ENCODE measurements around the gene PTGES3L.
"Not testable (repeated sequence)": the region's sequence is repeated elsewhere in the genome, so short reads cannot be mapped to it uniquely, and the experiment has no call there.

PTGES3L gene

GRCh38 chr17:43014649-43015542, 35.0 kb upstream of the PTGES3L start:
- no peak for DNase-seq (ENCODE audit: low read depth, low spot score)
- no peak overlapping the region for H3K4me3 ChIP-seq (ENCODE audit: low read length)

- no peak for DNase-seq (ENCODE audit: low read depth, low spot score)
- H3K4me3 ChIP-seq (ENCODE audit: low read length): no peak overlapping the region
Observed at GRCh38 chr17:43014020-43014648, 34.3 kb upstream of the PTGES3L start.

GRCh38 chr17:43013296-43013695, 33.4 kb upstream of the PTGES3L start:
- H3K4me3 ChIP-seq (ENCODE audit: low read length): no peak overlapping the region
- DNase-seq (ENCODE audit: low read depth, low spot score): no peak

DNA sequence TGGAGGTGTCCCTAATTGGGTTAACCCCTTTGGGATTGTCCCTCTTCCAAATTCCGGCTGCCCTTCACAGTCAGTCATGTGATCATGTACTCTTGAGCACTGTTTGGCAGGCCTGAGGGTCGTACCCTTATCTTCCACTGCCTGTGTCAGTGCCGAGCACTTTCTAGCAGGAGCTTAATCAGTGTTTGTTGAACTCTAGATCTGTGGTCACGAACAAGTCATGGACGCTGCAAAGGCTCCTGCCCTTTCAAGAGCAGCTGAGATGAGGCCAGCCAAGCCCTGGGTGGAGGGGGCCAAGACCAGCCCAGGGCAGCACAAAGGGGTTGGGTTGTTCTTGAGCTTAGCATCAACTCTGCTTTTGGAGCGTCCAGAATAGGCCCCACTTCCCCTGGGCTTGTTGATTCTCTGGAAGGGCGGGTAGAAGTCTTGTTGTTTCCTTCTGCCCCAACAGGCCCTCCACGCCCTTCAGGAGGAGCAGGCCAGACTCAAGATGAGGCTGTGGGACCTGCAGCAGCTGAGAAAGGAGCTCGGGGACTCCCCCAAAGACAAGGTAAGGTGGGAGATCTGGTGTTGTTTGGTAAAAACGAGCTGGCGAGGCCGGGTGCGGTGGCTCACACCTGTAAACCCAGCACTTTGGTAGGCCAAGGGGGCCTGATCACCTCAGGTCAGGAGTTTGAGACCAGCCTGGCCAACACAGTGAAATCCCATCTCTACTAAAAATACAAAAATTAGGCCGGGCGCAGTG, 32.0 kb upstream of the PTGES3L start:
- H3K4me3 ChIP-seq (ENCODE audit: low read length): no peak overlapping the region
- DNase-seq (ENCODE audit: low read depth, low spot score): no peak

GRCh38 chr17:43010667-43011308, 30.9 kb upstream of the PTGES3L start:
- no peak overlapping the region for H3K4me3 ChIP-seq (ENCODE audit: low read length)
- no peak for DNase-seq (ENCODE audit: low read depth, low spot score)

DNA sequence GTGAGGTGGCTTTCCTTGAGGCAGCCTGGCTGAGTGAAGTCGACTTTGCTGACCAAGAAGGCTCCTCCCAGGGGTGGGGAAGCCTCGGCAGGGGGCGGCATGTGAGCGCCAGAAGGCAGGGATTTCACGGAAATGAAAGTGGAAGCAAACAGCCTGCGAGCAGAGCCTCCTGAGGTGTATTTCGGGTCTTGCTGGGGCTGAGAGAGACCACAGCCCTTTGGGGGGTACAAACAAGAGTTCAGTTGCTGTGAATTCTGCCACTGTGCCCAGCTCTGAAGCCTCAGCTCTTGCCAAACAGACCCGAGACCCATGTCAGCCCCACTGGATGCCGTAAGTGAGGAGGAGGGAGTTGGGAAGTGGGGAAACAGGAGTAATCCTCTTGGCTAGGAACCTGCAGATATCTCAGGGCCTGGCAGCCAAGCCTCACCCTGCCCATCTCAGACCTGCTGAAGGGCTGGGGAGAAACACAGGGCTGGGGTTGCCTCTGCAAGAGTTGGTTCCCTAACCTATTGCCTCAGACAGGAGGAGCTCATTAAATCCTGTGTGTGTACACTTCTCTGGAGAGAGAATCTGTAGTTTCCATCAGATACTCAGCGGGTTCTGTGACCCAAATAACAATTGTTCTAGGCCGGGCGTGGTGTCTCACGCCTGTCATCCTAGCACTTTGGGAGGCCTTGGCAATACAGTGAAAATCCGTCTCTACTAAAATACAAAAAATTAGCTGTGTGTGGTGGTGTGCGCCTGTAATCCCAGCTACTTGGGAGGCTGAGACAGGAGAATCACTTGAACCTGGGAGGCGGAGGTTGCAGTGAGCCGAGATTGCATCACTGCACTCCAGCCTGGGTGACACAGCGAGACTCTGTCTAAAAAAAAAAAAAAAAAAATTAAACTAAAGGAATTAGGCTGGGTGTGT, 27.0 kb upstream of the PTGES3L start, which contains the start of gene IFI35:
Gene IFI35 (plus strand): TSS at position 146 of the 913 bp plus-strand sequence. CDS start 164 bp downstream, at position 310.
- peak within 1 kb of the TSS; percentile 69 for H3K4me3 ChIP-seq (ENCODE audit: low read length)
- DNase-seq (ENCODE audit: low read depth, low spot score): peak; percentile 78

DNA sequence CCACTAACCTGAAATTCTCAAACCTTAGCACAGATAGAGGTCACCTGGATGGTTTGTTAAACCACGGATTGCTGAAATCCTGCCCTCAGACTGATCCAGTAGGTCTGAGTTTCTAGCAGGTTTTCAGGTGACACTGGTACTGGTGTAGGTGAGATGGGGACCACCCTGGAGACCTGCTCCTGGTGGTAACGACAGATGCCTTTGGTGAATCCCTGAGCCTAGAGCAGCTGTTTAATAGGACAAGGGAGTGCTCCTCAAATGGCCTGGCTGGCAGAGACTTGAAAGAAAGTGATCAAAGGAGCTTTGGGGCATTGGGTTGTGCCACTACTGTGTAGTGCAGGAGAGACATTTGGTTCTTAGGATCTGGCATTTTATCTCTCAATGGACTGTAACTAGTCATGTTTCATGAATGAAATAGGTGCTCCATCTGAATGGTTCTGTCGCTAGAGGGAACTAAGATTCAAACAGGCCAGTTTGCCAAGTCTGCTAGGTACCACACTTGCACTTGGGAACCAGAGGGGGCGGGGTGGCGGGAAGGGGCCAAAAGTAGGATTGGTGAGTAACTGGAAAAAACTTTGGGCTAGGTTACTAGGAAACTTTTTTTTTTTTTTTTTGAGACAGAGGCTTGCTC, 23.8 kb upstream of the PTGES3L start:
- H3K4me3 ChIP-seq (ENCODE audit: low read length): no peak overlapping the region
- no peak for DNase-seq (ENCODE audit: low read depth, low spot score)

DNA sequence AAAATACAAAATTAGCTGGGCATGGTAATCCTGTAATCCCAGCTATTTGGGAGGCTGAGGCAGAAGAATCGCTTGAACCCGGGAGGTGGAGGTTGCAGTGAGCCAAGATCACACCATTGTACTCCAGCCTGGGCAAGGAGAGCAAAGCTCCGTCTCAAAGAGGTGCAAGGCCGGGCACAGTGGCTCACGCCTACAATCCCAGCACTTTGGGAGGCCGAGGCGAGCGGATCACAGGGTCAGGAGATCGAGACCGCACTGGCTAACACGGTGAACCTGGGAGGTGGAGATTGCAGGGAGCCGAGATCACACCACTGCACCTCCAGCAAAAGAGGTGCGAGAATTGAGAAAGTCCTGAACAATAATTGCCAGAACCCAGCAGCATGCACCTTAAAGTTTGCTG, 21.0 kb upstream of the PTGES3L start:
- not testable (repeated sequence) for DNase-seq (ENCODE audit: low read depth, low spot score); H3K4me3 ChIP-seq (ENCODE audit: low read length)

DNA sequence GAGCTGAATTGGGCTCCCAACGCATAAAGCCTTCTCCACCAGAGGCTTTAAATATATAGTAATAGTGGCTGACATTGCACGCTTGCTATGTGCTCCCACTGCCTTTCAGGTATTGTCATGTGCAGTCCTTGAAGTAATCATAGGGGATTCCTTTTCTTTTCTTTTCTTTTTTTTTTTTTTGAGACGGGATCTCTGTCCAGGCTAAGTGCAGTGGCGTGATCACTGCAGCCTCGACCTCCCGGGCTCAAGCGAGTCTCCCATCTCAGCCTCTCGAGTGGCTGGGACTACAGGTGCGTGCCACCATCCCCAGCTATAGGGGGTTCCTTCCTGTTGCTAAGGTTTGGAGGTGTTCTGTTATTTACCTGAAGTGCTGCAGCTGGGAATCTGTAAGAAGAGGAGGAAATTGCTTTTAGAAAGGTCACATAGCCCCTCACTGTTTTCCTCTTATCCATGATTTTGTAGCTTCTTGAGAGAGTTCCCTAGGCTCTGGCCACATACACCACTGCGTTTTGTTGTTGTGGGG, 19.2 kb upstream of the PTGES3L start:
- no peak for DNase-seq (ENCODE audit: low read depth, low spot score)
- H3K4me3 ChIP-seq (ENCODE audit: low read length): peak overlapping the region; percentile 79

DNA sequence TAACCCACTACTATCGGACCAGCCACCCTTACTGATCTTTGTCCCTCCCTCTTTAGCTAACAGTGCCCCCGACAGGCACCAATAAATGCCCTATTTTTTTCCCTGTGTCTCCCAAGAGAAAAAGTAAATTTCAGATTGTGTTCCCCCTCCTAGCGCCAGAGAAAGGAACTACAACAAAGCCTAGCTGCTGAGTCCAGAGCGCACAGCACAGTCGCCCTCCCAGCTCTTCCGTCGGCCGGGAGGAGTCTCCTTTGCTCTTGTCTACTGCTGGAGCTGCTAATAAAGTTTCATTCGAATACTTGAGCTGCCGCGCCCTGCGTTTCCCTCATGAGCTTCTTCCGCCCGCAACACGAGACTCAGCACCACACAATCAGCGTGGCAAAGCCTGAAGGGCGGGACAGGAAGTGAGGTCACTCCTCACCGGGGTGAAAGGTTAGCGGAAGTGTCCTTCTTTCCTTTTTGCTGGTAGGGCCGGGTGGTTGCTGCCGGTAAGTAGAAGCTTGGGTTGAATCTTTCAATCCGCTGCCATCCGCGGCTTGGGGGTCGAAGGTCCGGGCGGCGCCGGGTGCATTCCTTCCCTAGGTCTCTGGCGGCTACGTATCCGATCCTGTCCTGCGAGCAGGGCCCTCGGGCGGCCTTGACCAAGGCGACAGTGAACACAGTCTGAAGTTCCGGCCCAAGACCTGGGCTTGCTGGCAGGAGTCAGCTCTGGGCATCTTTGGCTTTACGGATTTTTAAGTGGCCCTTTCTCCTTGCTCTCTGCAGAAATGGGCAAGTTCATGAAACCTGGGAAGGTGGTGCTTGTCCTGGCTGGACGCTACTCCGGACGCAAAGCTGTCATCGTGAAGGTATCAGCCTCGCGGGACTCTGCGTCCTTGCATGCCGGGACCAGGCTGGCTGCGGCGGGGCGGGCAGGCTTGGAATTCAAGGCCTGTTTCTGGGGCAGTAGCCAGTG, 18.4 kb upstream of the PTGES3L start, which contains the start of gene RPL27:
Gene RPL27 (plus strand): TSS at position 436 of the 955 bp plus-strand sequence. CDS start 332 bp downstream, at position 768.
- H3K4me3 ChIP-seq (ENCODE audit: low read length): peak within 1 kb of the TSS; percentile 79
- DNase-seq (ENCODE audit: low read depth, low spot score): peak; percentile 100

- H3K4me3 ChIP-seq (ENCODE audit: low read length): peak overlapping the region; percentile 50
- DNase-seq (ENCODE audit: low read depth, low spot score): no peak
Observed at GRCh38 chr17:42997390-42997983, 17.6 kb upstream of the PTGES3L start.

GRCh38 chr17:42993913-42994312, 14.0 kb upstream of the PTGES3L start:
- H3K4me3 ChIP-seq (ENCODE audit: low read length): not testable (repeated sequence)

DNA sequence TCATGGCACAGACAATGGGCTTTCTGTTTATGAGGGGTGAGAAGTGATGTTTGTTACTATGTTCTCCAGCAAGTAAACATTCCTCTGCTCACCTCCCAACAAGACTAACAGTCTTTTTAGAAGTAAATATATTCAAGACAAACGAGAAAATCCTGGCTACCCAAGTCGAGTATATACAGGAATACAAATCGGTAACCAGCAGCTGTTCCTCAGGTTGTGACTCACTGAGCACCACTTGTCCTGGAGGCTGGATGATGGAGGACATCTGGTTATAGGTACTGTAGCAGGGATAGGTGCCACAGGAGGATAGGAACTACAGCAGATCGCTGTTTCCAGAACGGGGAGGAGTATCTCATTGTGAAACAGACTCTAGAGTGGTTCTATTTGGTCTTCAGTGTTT, 13.0 kb upstream of the PTGES3L start:
- no peak for DNase-seq (ENCODE audit: low read depth, low spot score)
- H3K4me3 ChIP-seq (ENCODE audit: low read length): no peak overlapping the region

More at GRCh38 chr17:42993913-42994312, 14.0 kb upstream of the PTGES3L start:
- DNase-seq (ENCODE audit: low read depth, low spot score): not testable (repeated sequence)

- no peak overlapping the region for H3K4me3 ChIP-seq (ENCODE audit: low read length)
- no peak for DNase-seq (ENCODE audit: low read depth, low spot score)
Observed at GRCh38 chr17:42991471-42991870, 11.6 kb upstream of the PTGES3L start.

DNA sequence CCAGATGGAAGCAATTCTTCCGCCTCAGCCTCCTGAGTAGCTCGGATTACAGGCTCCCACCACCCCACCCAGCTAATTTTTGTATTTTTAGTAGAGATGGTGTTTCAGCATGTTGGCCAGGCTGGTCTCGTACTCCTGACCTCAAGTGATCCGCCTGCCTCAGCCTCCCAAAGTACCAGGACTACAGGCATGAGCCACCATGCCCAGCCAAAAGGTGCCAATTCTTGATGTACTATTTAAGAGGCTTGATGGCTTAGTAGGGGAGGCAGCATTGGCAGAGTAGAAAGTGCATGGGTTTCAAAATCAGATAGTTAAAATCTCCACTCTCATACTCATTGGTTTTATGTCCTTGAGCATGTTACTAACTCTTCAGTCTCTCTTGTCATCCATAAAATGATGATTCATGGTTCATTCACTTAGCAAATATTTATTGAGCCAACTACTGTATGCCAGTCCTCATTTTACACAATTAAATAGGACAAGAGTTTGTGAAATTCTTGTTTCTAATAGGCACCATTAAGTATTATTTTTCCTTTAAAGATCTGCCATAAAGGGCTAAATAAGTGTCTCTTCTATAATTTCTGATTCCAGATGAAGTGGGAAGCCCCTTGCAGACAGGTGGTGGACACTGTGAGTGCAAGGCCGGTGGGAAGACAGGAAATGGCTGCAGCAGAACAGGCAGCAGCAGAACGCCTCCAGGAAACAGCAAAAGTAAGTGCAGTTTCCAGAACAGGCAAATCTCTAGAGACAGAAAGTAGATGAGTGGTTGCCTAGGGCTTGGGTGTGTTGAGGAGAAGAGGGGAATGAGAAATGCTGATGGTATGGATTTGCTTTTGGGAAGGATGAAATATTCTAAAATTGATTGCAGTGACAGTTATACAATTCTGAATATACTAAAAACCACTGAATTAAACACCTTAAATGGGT, 10.1 kb upstream of the PTGES3L start:
- H3K4me3 ChIP-seq (ENCODE audit: low read length): no peak overlapping the region
- no peak for DNase-seq (ENCODE audit: low read depth, low spot score)
